ES-I3 (cell line): ENCODE measurements around the gene DAPP1.

Experiments used
- H3K36me3 ChIP-seq: 2 replicates; pipeline ENCODE4 v1.6.1; 2013; ENCODE audit warnings: mild to moderate bottlenecking, low read length, control low read depth, moderate library complexity; ENCODE audit not compliant: insufficient read depth
- H3K4me1 ChIP-seq: 2 replicates; pipeline ENCODE4 v1.6.1; 2013; ENCODE audit warnings: mild to moderate bottlenecking, control low read depth, low read length; ENCODE audit not compliant: insufficient read depth
- H3K9ac ChIP-seq: 2 replicates; pipeline ENCODE4 v1.6.1; 2013; ENCODE audit warnings: low read depth, mild to moderate bottlenecking, low read length, moderate library complexity
- H3K9me3 ChIP-seq: 2 replicates; pipeline ENCODE4 v1.6.1; 2013; ENCODE audit warnings: mild to moderate bottlenecking, low read length, moderate library complexity; ENCODE audit not compliant: control insufficient read depth, insufficient read depth

Gene DAPP1

DNA sequence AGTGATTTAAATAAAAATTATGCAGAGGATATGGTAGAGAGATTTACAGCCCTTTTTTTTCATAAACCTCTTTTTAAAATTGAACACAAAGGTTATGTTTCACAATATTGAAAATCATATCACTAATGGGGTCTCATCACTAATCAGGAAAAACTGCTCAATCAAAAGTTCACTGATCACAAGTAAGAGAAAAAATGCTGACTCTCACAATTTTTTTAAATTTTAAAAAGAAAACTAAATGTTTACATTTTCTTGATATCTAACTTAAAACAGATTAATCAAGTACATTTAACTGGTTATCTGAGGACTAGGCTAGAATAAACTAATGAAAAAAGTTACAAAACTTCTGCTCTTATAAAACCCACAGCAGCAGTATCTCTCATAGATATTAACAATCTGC, 69.1 kb downstream of the DAPP1 start:
- no peaks in the 10 kb centered on the region for H3K36me3 ChIP-seq
- no peak overlapping the region for H3K9ac ChIP-seq
- H3K9me3 ChIP-seq = no peaks in the 10 kb centered on the region
- no peaks in the 10 kb centered on the region for H3K4me1 ChIP-seq

GRCh38 chr4:99886146-99886545, 69.5 kb downstream of the DAPP1 start:
- H3K9ac ChIP-seq = no peak overlapping the region
- H3K9me3 ChIP-seq = no peaks in the 10 kb centered on the region
- no peaks in the 10 kb centered on the region for H3K36me3 ChIP-seq
- H3K4me1 ChIP-seq = no peaks in the 10 kb centered on the region

DNA sequence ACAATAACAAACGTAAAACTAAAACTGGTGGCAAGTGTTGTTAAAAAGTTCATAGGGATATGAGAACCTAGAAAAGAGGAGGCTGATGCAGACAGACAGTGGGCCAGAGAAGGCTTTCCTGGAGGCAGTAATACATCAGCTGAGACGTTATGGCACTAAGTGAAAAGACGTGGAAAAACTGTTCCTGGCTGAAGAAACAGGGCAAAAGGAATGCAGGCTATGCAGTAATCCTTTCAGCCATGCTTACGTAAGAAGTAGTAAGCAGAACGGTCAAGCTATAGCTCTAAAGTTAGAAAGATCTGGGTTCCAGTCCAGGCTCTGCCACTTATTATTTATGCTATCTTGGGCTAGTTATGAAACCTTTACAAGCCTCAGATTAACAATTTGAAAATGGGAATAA, 71.2 kb downstream of the DAPP1 start:
- no peak overlapping the region for H3K9ac ChIP-seq
- no peaks in the 10 kb centered on the region for H3K36me3 ChIP-seq
- H3K4me1 ChIP-seq = no peaks in the 10 kb centered on the region
- H3K9me3 ChIP-seq = no peaks in the 10 kb centered on the region

DNA sequence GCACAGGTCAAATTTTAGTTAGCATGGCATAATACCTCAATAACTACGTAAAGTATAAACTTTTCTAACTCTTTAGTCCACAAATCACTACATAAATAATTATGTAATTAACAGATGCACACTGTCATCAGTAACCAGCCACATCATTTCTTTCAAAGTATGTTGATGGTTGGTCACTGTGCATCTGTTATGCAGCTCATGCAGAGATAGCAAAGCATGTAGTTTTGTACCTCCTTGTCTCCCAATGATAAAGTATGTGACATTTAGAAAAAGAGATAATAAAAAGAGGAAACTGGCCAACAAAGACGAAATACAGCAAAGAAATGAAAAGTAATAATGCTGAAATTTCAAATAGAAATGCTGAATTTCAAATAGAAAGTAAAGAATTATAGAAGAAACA, 74.7 kb downstream of the DAPP1 start:
- Histone ChIP-seq H3K9me3 (no peaks in the 10 kb centered on the region), H3K4me1 (no peaks in the 10 kb centered on the region), H3K9ac (no peak overlapping the region), H3K36me3 (no peaks in the 10 kb centered on the region)

DNA sequence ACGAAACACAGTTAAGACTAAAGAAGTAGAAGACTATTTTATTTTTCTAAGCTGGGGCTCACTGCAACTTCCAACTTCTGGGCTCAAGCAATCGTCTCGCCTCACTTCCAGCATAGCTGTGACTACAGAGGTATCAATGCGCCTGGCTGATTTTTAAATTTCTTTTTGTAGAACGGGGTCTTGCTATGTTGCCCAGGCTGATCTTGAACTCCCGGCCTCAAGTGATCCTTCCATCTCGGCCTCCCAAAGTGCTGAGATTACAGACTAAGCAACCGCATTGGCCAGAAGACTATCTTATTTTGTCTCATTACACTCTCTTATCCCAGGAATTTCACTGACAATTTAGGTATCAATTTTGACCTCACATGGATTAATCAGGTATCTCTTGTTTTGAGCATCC, 76.4 kb downstream of the DAPP1 start:
- Histone ChIP-seq H3K36me3 (no peaks in the 10 kb centered on the region), H3K4me1 (no peaks in the 10 kb centered on the region), H3K9me3 (no peaks in the 10 kb centered on the region), H3K9ac (peak overlapping the region; percentile 90)

- Histone ChIP-seq H3K4me1 (no peaks in the 10 kb centered on the region), H3K9ac (peak overlapping the region; percentile 90), H3K9me3 (no peaks in the 10 kb centered on the region), H3K36me3 (no peaks in the 10 kb centered on the region)
Observed at GRCh38 chr4:99893839-99894160, 77.2 kb downstream of the DAPP1 start.

DNA sequence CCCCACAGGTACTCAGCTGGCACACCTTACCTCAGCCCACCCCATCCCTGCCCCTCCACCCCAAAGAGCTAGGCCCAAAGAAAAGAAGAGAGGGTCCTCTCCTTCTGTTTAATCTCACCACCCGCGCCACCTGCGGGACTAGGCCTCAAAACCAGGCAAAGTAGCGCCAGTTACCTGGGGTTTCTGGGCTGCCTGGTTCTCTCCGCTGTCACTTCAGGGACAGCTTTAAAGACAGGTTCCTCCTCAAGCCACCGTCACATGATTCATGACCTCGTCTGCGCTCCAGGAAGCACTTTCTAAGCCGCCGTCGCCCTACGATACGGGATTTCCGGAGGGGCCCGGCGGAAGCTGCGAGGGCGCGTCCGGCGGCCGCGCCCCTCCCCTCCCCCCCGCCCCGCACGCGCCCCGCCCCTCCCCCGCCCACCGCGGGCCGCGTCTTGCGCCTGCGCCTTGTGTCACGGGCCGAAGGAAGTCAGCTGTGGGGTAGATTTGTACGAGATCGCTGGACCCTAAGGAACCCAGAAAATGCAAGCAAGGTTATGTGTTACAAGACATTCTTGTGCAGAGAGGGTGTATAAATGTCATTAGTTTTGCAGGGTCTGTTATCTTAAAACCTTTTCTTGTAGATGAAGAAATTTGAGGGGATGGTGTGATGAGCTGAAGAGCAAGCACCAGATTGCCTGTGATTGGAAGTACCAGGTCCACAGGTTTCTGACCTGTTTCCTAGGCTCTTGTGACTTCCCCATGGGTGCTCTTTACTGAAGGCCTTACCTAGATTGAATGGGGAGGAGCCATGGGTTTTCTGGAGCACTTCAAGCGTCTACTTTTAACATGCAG, 77.8 kb downstream of the DAPP1 start, which contains the start of gene LAMTOR3:
TSS of gene LAMTOR3 (minus strand) at position 267 of the 837 bp plus-strand sequence. CDS start 464 bp downstream, outside the sequence.
- peak within 1 kb of the TSS; percentile 90 for H3K9ac ChIP-seq
- no peaks in the 10 kb centered on the region for H3K9me3 ChIP-seq
- no peaks in the 10 kb centered on the region for H3K4me1 ChIP-seq
- no peaks in the 10 kb centered on the region for H3K36me3 ChIP-seq

GRCh38 chr4:99894998-99895397, 78.4 kb downstream of the DAPP1 start:
- Histone ChIP-seq H3K4me1 (no peaks in the 10 kb centered on the region), H3K9ac (peak overlapping the region; percentile 71), H3K36me3 (no peaks in the 10 kb centered on the region), H3K9me3 (no peaks in the 10 kb centered on the region)

DNA sequence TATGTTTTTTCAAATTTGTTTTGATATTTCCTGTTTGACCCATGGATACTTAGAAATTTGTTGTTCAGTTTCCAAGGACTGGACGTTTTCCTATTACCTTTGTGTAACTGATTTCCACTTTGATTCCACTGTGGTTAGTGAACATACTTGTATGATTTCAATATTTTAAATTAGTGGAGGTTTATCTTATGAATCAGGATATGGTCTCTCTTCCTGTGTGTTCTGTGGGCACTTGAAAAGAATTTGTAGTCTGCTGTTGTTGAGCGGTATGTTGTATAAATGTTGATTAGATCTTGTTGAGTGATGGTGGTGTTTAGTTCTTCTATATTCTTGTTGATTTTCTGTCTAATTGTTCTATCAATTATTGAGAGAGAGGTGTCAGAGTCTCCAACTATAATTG, 98.8 kb downstream of the DAPP1 start:
- no peaks in the 10 kb centered on the region for H3K9me3 ChIP-seq
- H3K36me3 ChIP-seq = no peaks in the 10 kb centered on the region; the same call in 1 of the 2 replicates
- H3K4me1 ChIP-seq = no peaks in the 10 kb centered on the region
- H3K9ac ChIP-seq = no peak overlapping the region

DNA sequence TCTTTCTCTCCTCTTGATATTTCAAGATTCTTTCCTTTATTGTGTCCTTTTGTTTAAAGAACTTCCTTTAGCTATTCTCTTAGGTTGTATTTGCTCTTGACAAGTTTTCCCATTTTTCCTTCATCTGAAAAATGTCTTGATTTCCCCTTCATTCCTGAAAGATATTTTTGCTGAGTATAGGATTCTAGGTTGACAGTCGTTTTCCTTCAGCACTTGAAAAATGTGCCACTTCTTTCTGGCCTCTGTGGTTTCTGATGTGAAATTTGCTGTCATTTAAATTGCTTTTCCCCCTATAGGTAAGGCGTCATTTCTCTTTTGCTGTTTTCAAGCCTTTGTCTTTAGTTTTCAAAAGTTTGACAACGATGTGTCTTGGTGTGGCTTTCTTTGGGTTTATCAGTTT, 100.9 kb downstream of the DAPP1 start:
- Histone ChIP-seq H3K9ac (no peak overlapping the region), H3K36me3 (peaks cover 1% of the 10 kb centered on the region; the same call in 1 of the 2 replicates), H3K9me3 (no peaks in the 10 kb centered on the region), H3K4me1 (no peaks in the 10 kb centered on the region)

DNA sequence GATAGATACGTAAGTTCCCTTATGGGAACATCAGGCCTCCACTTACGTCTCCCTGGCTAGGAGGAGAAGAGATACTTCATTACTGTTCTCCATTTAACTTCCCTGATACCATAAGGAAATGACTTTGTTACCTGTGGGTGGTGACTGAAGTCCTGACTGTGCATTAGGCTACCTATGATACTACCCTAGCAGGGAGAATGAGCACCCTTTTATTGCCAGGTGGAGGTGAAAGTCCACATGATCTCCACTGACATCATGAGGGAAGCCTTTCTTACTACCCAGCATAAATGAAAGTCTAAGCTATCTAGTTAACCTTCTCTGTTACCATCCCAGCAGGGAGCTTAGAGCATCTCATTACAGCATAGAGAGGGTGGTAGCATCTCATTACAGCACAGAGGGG, 102.0 kb downstream of the DAPP1 start:
- Histone ChIP-seq H3K9me3 (no peaks in the 10 kb centered on the region), H3K9ac (no peak overlapping the region), H3K36me3 (peaks cover 3% of the 10 kb centered on the region; the same call in 1 of the 2 replicates), H3K4me1 (no peaks in the 10 kb centered on the region)
